Right cardiac atrium (tissue), 5 donors: ENCODE results near the gene MAGI2. TPM values are rescaled to one million over a fixed set of nuclear protein-coding genes. Genes with fewer than 3 reads are reported as not detected.

ENCODE experiments used
- ATAC-seq, 2 donors: fragments of 200-7000 bp; cut with Tn5 transposase; one replicate each; pipeline versions ENCODE4 v1.8.0 to v1.9.1; 2020; ENCODE audit warnings: moderate library complexity in 2 of 2, mild to moderate bottlenecking in 1 of 2
- DNase-seq, 3 donors: peaks; one replicate each; pipeline ENCODE4 v3.0.0-alpha.2; 2020
- H3K27ac ChIP-seq: one replicate; pipeline ENCODE4 v1.5.1; 2013; ENCODE audit warnings: mild to moderate bottlenecking, low read length, control low read depth, moderate library complexity
- H3K27me3 ChIP-seq: one replicate; pipeline ENCODE4 v1.6.1; 2013; ENCODE audit not compliant: control insufficient read depth, insufficient read depth
- H3K4me1 ChIP-seq: one replicate; pipeline ENCODE4 v1.6.1; 2013; ENCODE audit warnings: low read length; ENCODE audit not compliant: control insufficient read depth, insufficient read depth
- H3K4me3 ChIP-seq: one replicate; pipeline ENCODE4 v1.5.1; 2013; ENCODE audit warnings: low read length, control low read depth
- H3K9me3 ChIP-seq: one replicate; pipeline ENCODE4 v1.6.1; 2013; ENCODE audit warnings: low read length; ENCODE audit not compliant: control insufficient read depth
- WGBS: extraction: QIAGEN DNeasy Blood & Tissue Kit; methylation state at CpG from one replicate; pipeline ENCODE4 v1.1.7; 2013; 5-methylcytosine and 5-hydroxymethylcytosine counted together
- intact Hi-C, 4 donors: fragments of 100-400 bp; cut with DNase I; formaldehyde crosslinking; loops; one replicate each; pipeline versions ENCODE4 v1.11.0 to v1.14.0; 2022 to 2023
- long read RNA-seq, 4 donors: library from polyadenylated mRNA; unstranded; transcript quantifications; one replicate each; pipeline ENCODE4 v2.0.0, GENCODE V29; 2020 to 2021
- polyA plus RNA-seq: library from polyadenylated mRNA; stranded (reverse); fragments of 200-250 nt; gene quantifications from one replicate; pipeline ENCODE4 v1.2.3, GENCODE V29; 2013
- total RNA-seq, 4 donors: library from RNA; stranded (reverse); fragmentation: NEBNext Ultra II Directional; extraction: Animal tissue kit (Norgen Biotek cat#: 25700); gene quantifications; one replicate each; pipeline ENCODE4 v1.2.1, GENCODE V29; 2021
- donor health status: healthy with polysubstance abuse.
- donor health status: DM: no; HTN: yes; CAD: no.
- donor health status: DM: no; HTN: no; CAD: no.
- donor health status: DM: no; HTN: yes; CAD: no; lungs with severe emphysema.
- donor health status: DM: yes; HTN: yes; CAD: no.

The MAGI2 gene
- 1 to 10 TPM; 7.4 to 9.9 (median 7.9) TPM for total RNA-seq
- polyA plus RNA-seq: 3.2 TPM
- long read RNA-seq, donor 1, partial matches to known transcripts: 0 of 11 reads
- long read RNA-seq, donor 1, other reads (novel, unspliced or antisense): 11 of 11 reads
- long read RNA-seq, donor 2, partial matches to known transcripts: 1 of 6 reads
- long read RNA-seq, donor 2, other reads (novel, unspliced or antisense): 5 of 6 reads
- long read RNA-seq, donor 3, partial matches to known transcripts: 0 of 4 reads
- long read RNA-seq, donor 3, other reads (novel, unspliced or antisense): 4 of 4 reads
- long read RNA-seq, donor 4, partial matches to known transcripts: 1 of 11 reads
- long read RNA-seq, donor 4, other reads (novel, unspliced or antisense): 10 of 11 reads

DNA sequence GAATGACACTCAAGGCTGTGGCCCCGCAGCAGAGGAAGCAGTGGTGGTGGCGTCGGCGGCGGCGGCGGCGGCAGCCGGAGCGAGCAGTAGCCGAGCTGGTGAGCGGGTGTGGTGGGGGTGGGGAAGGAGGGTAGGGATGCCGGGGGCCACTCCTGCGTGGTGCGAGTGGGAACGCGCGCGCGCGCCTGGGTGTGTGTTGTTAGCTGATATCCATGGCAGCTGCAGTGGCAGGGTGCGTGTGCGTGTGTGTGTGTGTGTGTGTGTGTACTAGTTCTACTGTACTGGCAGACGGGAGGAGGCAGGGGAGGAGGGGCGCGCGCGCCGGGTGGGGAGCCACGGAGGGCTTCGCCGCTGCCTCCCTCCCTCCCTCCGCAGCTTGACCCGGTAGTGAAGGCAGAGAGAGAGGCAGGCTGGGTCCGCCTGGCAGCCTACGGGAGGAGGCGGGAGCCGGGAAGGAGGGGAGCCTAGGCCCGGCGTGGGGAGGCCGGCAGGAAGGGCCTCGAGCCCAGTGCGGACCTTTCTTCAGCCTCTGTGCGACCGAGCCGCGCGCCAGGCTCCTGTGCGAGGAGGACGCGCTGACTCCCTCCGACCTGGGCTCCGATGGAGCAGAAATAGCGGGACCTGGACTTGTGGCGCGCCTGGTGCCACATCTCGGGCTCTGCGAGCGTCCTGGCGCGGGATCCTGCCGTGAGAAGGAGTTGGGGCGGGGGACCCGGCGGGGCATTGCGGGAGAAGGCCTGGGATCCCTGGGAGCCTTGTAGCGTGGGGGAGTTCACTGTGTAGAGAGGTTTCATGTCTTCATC is at the start of gene MAGI2:
Gene MAGI2 (minus strand): TSS at position 110 of the 803 bp plus-strand sequence. CDS start 347 bp downstream, outside the sequence.
- H3K4me1 ChIP-seq: peaks cover 4% of the 10 kb centered on the region
- H3K27ac ChIP-seq: peak within 1 kb of the TSS; percentile 89
- intact Hi-C loops: loop anchor here in 1 of 4 donors (10.0 kb wide), 1 partner anchor 149 kb away; no protein-coding TSS in a partner anchor
- H3K27me3 ChIP-seq: no peaks in the 10 kb centered on the region
- ATAC-seq (peak; percentile 95), DNase-seq (peak; percentile 92 to 97 (median 97))
- no peaks in the 10 kb centered on the region for H3K9me3 ChIP-seq
- WGBS: under 1% methylated on average over 67 of the region's 67 CpGs
- H3K4me3 ChIP-seq: peak within 1 kb of the TSS; percentile 62

DNA sequence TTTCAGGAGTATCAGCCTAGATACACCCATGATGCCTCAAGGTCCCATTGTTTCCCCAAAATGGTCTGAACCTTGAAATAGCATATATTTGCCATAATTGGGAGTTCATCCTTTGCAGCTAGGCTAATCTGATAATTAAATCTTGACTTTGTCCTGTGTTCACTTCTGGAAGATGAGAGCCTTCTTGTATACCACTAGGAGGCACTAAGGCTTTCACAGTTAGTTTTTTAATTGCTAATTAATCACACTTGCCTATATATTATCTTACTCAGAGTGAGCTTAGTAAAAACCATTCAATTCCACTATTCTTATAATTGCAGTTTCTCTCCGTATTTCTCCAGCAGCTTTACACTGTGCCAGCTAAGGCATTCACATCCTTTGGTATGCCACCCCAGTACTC is 48.7 kb upstream of the MAGI2 start:
- Histone ChIP-seq H3K27ac (no peak overlapping the region), H3K4me3 (no peak overlapping the region), H3K27me3 (no peaks in the 10 kb centered on the region), H3K4me1 (no peaks in the 10 kb centered on the region), H3K9me3 (no peaks in the 10 kb centered on the region)
- 84% methylated on average over 1 of the region's 1 CpG for WGBS
- intact Hi-C loops: no loop called here
- DNase-seq (no peak), ATAC-seq (no peak)

DNA sequence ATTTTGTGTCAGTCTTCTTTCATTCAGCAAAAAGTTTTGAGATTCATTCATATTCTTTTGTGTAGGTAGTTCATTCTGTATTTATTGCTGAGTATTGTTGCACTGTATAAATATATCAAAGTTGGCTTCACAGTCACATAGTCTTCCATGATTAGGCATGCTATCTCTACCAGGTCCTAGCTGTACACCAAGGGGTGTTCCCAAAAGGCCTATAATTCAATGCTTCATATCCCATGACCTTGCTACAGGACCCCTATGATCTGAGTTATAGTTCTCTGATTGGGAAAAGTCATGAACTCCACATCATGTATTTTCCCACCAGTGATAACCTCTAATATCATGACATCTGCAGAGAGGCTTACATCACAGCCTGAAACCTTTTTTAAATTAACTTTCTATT is 47.3 kb upstream of the MAGI2 start:
- ATAC-seq: no peak
- H3K27ac ChIP-seq: no peak overlapping the region
- no peak for DNase-seq
- H3K4me1 ChIP-seq: no peaks in the 10 kb centered on the region
- H3K9me3 ChIP-seq: no peaks in the 10 kb centered on the region
- intact Hi-C loops: no loop called here
- no peak overlapping the region for H3K4me3 ChIP-seq
- H3K27me3 ChIP-seq: no peaks in the 10 kb centered on the region

DNA sequence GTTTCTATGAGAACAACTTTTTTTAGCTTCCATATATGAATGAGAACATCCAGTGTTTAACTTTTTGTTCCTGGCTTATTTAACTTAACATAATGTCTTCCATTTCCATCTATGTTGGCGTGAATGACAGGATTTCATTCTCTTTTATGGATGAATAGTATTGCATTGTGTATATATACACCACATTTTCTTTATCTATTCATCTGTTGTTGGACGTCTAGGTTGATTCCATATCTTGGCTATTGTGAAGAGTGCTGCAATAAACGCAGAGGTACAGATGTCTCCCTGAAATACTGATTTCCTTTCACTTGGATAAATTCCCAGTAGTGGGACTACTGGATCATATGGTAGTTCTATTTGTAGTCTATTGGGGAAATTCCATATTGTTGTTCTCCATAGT is 44.3 kb upstream of the MAGI2 start:
- no peak for ATAC-seq
- intact Hi-C loops: no loop called here
- no peaks in the 10 kb centered on the region for H3K9me3 ChIP-seq
- H3K27ac ChIP-seq: no peak overlapping the region
- no peak overlapping the region for H3K4me3 ChIP-seq
- DNase-seq: no peak
- no peaks in the 10 kb centered on the region for H3K27me3 ChIP-seq
- WGBS: 71% methylated on average over 3 of the region's 3 CpGs
- no peaks in the 10 kb centered on the region for H3K4me1 ChIP-seq

DNA sequence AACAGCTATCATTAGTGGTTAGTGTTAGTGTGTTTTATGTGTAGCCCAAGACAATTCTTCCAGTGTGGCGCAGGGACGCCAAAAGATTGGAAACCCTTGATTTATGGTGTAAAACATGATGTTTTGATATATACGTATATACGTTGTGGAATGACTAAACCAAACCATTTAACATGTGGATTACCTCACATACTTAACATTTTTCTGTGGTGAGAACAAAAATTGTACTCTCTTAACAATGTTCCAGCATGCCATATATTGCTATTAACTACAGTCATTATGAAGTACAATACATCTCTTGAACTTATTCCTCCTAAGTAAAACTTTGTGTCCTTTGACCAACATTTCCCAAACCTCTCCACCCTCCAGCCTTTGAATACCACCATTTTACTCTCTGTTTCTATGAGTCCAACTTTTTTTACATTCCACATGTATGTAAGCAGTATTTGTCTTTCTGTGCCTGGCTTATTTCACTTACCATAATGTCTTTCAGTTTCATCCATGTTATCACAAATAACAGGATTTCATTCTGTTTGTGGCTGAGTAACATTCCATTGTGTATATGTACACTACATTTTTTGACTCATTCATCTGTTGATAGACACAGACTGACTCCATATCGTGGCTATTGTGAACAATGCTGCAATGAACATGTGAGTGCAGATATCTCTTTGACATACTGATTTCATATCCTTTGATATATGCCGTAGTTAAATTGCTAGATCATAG is 42.2 kb upstream of the MAGI2 start:
- Histone ChIP-seq H3K4me3 (no peak overlapping the region), H3K27me3 (no peaks in the 10 kb centered on the region), H3K4me1 (no peaks in the 10 kb centered on the region), H3K27ac (no peak overlapping the region), H3K9me3 (no peaks in the 10 kb centered on the region)
- WGBS: 70% methylated on average over 6 of the region's 6 CpGs
- intact Hi-C loops: no loop called here
- no peak for ATAC-seq
- no peak for DNase-seq

DNA sequence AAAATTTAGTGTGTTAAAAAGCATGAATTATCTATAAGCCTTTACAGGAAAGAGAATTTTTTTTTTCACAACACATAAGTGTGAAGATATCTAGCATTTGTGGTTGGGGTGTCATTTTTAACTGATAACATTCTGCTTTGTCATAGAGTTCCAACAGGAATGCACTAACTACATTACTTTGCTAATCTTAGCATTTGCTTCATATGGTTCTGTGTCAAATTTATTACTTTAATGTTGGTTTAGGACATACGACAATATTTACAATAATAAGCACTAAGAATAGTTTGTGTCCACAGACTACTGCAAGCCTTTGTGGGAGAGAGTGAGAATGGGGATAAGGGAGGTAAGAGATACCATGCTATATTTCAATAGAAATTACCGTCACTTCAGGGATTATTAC is 40.6 kb upstream of the MAGI2 start:
- intact Hi-C loops: no loop called here
- Histone ChIP-seq H3K4me3 (no peak overlapping the region), H3K27me3 (no peaks in the 10 kb centered on the region), H3K9me3 (no peaks in the 10 kb centered on the region), H3K4me1 (no peaks in the 10 kb centered on the region), H3K27ac (no peak overlapping the region)
- WGBS: 78% methylated on average over 2 of the region's 2 CpGs
- DNase-seq: no peak
- no peak for ATAC-seq

DNA sequence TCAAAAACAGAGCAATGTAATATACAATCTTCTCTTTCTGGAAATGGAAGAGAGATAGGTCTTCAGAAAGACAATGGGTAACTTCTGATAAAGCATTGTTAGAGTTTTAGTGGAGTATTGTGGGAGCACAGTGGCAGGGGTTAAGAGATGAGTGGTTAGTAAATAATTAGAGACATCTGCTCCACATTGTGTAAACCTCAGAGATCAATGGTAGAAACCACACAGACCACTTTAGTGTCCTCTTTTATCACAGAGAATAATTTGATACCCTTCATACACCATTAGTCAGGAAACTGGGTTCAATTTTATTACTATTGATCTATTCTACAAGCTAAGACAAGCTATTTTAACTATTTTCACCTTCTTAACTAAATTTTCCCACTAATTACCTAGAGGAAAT is 35.9 kb upstream of the MAGI2 start:
- Histone ChIP-seq H3K4me1 (no peaks in the 10 kb centered on the region), H3K4me3 (no peak overlapping the region), H3K27me3 (no peaks in the 10 kb centered on the region), H3K9me3 (no peaks in the 10 kb centered on the region), H3K27ac (no peak overlapping the region)
- ATAC-seq (no peak), DNase-seq (no peak)
- intact Hi-C loops: no loop called here

DNA sequence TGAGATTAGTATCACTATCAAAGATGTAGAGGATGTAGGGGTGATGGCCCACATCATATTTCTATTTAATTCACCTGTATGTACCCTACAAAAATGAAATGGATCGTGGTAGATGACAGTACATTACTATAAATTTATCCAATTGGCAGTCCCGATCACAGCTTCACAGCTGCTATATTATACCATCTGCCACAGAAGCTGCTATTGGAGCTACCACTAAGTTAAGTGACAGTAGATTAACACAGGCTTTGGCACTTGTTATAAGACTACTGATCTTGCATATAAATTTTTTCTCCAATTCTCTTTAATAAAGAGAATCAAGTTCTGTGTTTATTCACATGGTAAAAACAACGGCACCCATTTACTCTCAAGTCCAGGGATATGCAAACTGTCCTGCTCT is 24.9 kb upstream of the MAGI2 start:
- WGBS: 95% methylated on average over 3 of the region's 3 CpGs
- no peaks in the 10 kb centered on the region for H3K4me1 ChIP-seq
- no peak overlapping the region for H3K4me3 ChIP-seq
- H3K27me3 ChIP-seq: no peaks in the 10 kb centered on the region
- no peak for DNase-seq
- intact Hi-C loops: no loop called here
- ATAC-seq: no peak
- H3K27ac ChIP-seq: no peak overlapping the region
- no peaks in the 10 kb centered on the region for H3K9me3 ChIP-seq

DNA sequence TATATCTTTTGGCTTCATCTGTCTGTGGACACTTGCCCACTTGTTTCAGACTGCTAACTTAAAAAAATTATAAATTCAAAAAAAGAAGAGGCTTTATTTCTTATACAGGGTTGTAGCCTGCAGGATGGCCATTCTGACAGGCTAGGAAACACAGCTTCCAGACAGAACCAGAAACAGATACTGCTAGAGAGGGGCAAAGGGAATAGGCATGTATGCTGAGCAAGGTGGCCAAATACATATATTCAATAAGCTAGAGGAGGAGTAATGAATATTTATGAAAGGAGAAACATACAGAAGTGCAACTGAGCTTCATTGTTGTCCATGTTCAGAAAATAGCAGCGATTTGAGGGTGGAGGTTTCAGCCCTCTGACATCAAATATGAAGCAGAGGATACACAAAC is 22.0 kb upstream of the MAGI2 start:
- Histone ChIP-seq H3K27me3 (no peaks in the 10 kb centered on the region), H3K4me1 (no peaks in the 10 kb centered on the region), H3K9me3 (no peaks in the 10 kb centered on the region), H3K4me3 (no peak overlapping the region), H3K27ac (no peak overlapping the region)
- intact Hi-C loops: no loop called here
- ATAC-seq (no peak), DNase-seq (no peak)
- WGBS: 53% methylated on average over 1 of the region's 1 CpG

DNA sequence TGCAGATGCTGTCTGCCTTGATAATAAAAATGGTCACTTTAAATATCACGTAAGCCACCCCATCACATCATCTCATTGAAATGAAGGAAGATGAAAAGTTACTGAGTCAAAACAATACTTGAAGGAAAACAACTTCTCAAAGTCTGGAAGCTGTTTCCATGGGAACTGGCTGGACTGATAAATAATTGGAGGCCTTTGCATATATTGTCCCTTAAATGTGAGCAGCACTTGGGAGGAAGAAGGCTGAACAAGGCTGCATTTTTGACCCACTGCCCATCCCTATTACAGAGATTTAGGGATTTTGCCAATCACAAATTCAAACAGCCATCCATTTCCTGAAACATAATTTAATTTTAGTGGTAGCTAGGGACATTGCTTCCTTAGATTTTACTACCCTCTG is 18.2 kb upstream of the MAGI2 start:
- intact Hi-C loops: no loop called here
- no peak for ATAC-seq
- H3K4me1 ChIP-seq: peaks cover 1% of the 10 kb centered on the region
- WGBS: 45% methylated on average over 1 of the region's 1 CpG
- no peak for DNase-seq
- H3K27ac ChIP-seq: no peak overlapping the region
- H3K4me3 ChIP-seq: no peak overlapping the region
- H3K9me3 ChIP-seq: no peaks in the 10 kb centered on the region
- H3K27me3 ChIP-seq: no peaks in the 10 kb centered on the region

DNA sequence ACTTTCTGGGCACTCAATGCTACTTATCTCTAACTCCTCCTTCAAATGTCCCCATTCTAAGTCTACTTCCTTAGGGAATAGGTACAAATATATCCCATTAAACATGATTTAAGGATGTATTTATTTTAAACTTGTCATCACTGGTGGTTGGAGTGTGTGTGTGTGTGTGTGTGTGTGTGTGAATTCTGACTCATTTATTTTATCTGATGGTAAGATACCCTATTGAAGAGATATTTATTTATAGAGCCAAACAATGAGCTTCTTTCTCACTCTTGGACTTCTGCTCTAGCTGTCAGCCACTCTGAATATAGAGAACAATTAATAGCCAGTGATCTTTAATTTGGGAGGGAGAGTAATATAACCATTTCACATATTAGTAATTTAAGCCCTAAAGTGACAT is 17.8 kb upstream of the MAGI2 start:
- ATAC-seq (no peak), DNase-seq (no peak)
- H3K9me3 ChIP-seq: no peaks in the 10 kb centered on the region
- intact Hi-C loops: no loop called here
- H3K4me3 ChIP-seq: no peak overlapping the region
- H3K27me3 ChIP-seq: no peaks in the 10 kb centered on the region
- no peak overlapping the region for H3K27ac ChIP-seq
- peaks cover 1% of the 10 kb centered on the region for H3K4me1 ChIP-seq
